Transverse colon (tissue), 4 donors: ENCODE data around the gene GALNT11. TPM values are rescaled to one million over a fixed set of nuclear protein-coding genes. Genes with fewer than 3 reads are reported as not detected.

Experiments used
- DNase-seq: peaks from one replicate; pipeline ENCODE4 v3.0.0-alpha.2; 2019
- H3K27ac ChIP-seq, 4 donors: fragments of 200-600 bp; sonication (generic); 2 replicates each; pipeline ENCODE4 v1.5.1; 2016 to 2018; ENCODE audit warnings: inconsistent platforms in 4 of 4
- H3K27me3 ChIP-seq: fragments of 200-600 bp; sonication (generic); 2 replicates; pipeline ENCODE4 v1.5.1; 2017; ENCODE audit warnings: inconsistent platforms
- H3K36me3 ChIP-seq, 4 donors: fragments of 200-600 bp; sonication (generic); 2 replicates each; pipeline ENCODE4 v1.5.1; 2017 to 2019; ENCODE audit warnings: inconsistent platforms in 4 of 4
- H3K4me1 ChIP-seq, 4 donors: fragments of 200-600 bp; sonication (generic); 2 replicates each; pipeline ENCODE4 v1.5.1; 2017 to 2020; ENCODE audit warnings: inconsistent platforms in 4 of 4
- H3K4me3 ChIP-seq, 4 donors: fragments of 200-600 bp; sonication (generic); 1 replicate in 1 of 4; 2 replicates in 3 of 4; pipeline versions ENCODE4 v1.5.1 to v1.6.1; 2017 to 2019; ENCODE audit warnings: inconsistent platforms in 4 of 4
- H3K9me3 ChIP-seq, 2 donors: fragments of 200-600 bp; sonication (generic); 2 replicates each; pipeline ENCODE4 v1.5.1; 2017 to 2019; ENCODE audit warnings: inconsistent platforms in 2 of 2
- EP300 ChIP-seq: sonication (generic); formaldehyde crosslinking; IDR thresholded peaks from one replicate; pipeline ENCODE4 v1.6.1; 2017; ENCODE audit warnings: antibody characterized with exemption, low read depth
- POLR2A ChIP-seq: fragments of 450-650 bp; IDR thresholded peaks from one replicate; pipeline ENCODE4 v1.6.1; 2016; ENCODE audit warnings: antibody characterized with exemption, mild to moderate bottlenecking, moderate library complexity
- POLR2AphosphoS5 ChIP-seq, 3 donors: sonication (generic); formaldehyde crosslinking; IDR thresholded peaks; one replicate each; pipeline ENCODE4 v1.6.1; 2016; ENCODE audit warnings: antibody characterized with exemption in 3 of 3
- WGBS, 2 donors: methylation state at CpG; one replicate each; pipeline ENCODE4 v1.1.5; 2018; ENCODE audit warnings: low coverage in 1 of 2; 5-methylcytosine and 5-hydroxymethylcytosine counted together
- in situ Hi-C, 4 donors: fragments of 200-750 bp; cut with MboI; loops; one replicate each; pipeline versions ENCODE4 v1.15.0 to v1.15.1; 2017; ENCODE audit warnings: low sequenced_read_pairs in 3 of 4, low pct_ligation_motif_present in 1 of 4, low pct_unique_long_range_greater_than_20kb in 1 of 4
- intact Hi-C: fragments of 100-400 bp; cut with DNase I; formaldehyde crosslinking; loops from one replicate; pipeline ENCODE4 v1.15.1; 2023; ENCODE audit warnings: low total_unique reads
- total RNA-seq, 4 donors: library from RNA; depleted of rRNA; stranded (reverse); fragments of >200 nt; gene quantifications; one replicate each; pipeline ENCODE4 v1.1.0, GENCODE V29; 2016
- TF ChIP-seq, protein P1 (sequence below), 5 experiments: fragments of 200-600 bp in 3 of 5; fragments of 450-650 bp in 2 of 5; sonication (generic) in 3 of 5; IDR thresholded peaks; 1 replicate in 2 of 5; 2 replicates in 3 of 5; pipeline ENCODE4 v1.5.1; 2016 to 2017; ENCODE audit warnings: antibody characterized with exemption in 5 of 5, inconsistent platforms in 3 of 5, mild to moderate bottlenecking in 2 of 5, moderate library complexity in 1 of 5

GALNT11 gene
- total RNA-seq, 4 donors from 2014 or later = 14.7 to 36.2 (median 24.0) TPM

DNA sequence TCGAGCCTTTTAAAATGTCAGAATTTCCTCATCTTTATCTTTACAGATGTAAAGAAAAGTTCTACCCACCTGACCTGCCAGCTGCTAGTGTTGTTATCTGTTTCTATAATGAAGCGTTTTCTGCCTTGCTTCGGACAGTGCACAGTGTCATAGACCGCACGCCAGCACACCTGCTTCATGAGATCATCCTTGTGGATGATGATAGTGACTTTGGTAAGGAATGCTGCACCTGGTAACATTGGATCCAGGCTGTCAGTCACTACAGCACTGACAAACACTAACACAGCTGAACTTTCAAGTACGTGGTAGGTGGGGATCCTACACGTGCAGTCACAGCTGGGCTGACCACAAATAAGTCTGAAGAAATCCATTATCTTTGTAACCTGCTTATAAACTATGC is 77.6 kb downstream of the GALNT11 start:
- DNase-seq = no peak
- in situ Hi-C loops = no loop called here
- no peak overlapping the region for H3K4me3 ChIP-seq
- WGBS, 2 donors = 70 to 90% methylated on average over 1 to 7 of the region's 7 CpGs
- H3K9me3 ChIP-seq = no peaks in the 10 kb centered on the region
- no peaks in the 10 kb centered on the region for H3K4me1 ChIP-seq
- H3K27ac ChIP-seq = no peak overlapping the region
- TF ChIP-seq EP300 = no peak
- no peak for TF ChIP-seq POLR2AphosphoS5 (IDR thresholded peaks at IDR 0.05)
- no peak for TF ChIP-seq POLR2A
- TF ChIP-seq, protein P1, sequence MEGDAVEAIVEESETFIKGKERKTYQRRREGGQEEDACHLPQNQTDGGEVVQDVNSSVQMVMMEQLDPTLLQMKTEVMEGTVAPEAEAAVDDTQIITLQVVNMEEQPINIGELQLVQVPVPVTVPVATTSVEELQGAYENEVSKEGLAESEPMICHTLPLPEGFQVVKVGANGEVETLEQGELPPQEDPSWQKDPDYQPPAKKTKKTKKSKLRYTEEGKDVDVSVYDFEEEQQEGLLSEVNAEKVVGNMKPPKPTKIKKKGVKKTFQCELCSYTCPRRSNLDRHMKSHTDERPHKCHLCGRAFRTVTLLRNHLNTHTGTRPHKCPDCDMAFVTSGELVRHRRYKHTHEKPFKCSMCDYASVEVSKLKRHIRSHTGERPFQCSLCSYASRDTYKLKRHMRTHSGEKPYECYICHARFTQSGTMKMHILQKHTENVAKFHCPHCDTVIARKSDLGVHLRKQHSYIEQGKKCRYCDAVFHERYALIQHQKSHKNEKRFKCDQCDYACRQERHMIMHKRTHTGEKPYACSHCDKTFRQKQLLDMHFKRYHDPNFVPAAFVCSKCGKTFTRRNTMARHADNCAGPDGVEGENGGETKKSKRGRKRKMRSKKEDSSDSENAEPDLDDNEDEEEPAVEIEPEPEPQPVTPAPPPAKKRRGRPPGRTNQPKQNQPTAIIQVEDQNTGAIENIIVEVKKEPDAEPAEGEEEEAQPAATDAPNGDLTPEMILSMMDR (IDR thresholded peaks at IDR 0.05) = no peak
- intact Hi-C loops = no loop called here
- no peaks in the 10 kb centered on the region for H3K27me3 ChIP-seq
- H3K36me3 ChIP-seq = peaks cover 0 to 12% (median 0%) of the 10 kb centered on the region in 4 donors

DNA sequence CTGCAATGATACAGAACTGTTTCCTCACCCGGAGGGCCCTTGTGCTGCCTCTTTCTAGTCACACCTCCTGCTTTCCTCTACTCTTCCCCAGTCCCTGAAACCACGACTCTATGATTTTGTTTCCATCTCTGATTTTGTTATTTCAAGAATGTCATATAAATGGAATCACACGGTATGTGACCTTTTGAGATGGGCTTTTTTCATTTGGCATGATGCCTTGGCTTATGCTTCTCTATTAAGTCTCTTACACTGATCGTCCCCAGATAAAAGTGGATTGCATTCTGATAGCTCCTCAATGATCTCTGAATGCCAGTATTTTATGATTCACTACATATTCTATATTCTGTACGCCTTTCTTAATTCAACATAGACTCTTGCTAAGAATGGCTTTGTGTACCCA is 78.2 kb downstream of the GALNT11 start:
- H3K9me3 ChIP-seq = no peaks in the 10 kb centered on the region
- no peak overlapping the region for H3K4me3 ChIP-seq
- no peak for DNase-seq
- 53 to 79% methylated on average over 5 of the region's 5 CpGs for WGBS, 2 donors
- H3K27ac ChIP-seq = no peak overlapping the region
- TF ChIP-seq POLR2AphosphoS5 (IDR thresholded peaks at IDR 0.05) (no peak), EP300 (no peak), POLR2A (no peak)
- TF ChIP-seq, protein P1 (IDR thresholded peaks at IDR 0.05) = no peak
- no peaks in the 10 kb centered on the region for H3K4me1 ChIP-seq
- intact Hi-C loops = no loop called here
- H3K27me3 ChIP-seq = no peaks in the 10 kb centered on the region
- in situ Hi-C loops = no loop called here
- peaks cover 0 to 12% (median 0%) of the 10 kb centered on the region in 4 donors for H3K36me3 ChIP-seq

DNA sequence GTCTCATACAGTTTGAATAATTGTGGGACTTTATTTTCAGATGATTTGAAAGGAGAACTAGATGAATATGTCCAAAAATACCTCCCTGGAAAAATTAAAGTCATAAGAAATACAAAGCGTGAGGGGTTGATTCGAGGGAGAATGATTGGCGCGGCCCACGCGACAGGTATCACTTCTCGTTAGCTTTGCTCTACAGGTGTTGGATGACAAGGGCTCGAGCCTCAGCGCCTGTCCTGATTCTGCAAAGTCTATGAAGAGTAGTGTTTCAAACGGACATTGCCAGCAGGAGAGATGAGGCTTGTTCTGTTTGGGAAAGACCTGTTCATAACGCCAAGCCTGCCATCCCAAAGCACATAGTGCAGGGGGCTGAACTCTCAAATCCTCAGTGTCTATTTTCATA is 79.7 kb downstream of the GALNT11 start:
- Histone ChIP-seq H3K36me3 (peaks cover 0 to 12% (median 0%) of the 10 kb centered on the region in 4 donors), H3K27me3 (no peaks in the 10 kb centered on the region), H3K9me3 (no peaks in the 10 kb centered on the region), H3K4me1 (no peaks in the 10 kb centered on the region), H3K27ac (no peak overlapping the region), H3K4me3 (no peak overlapping the region)
- in situ Hi-C loops = no loop called here
- no peak for TF ChIP-seq POLR2AphosphoS5 (IDR thresholded peaks at IDR 0.05)
- no peak for DNase-seq
- 93% methylated on average over 11 of the region's 11 CpGs; no CpG with 5 or more reads in 1 of the 2 donors for WGBS, 2 donors
- intact Hi-C loops = no loop called here

DNA sequence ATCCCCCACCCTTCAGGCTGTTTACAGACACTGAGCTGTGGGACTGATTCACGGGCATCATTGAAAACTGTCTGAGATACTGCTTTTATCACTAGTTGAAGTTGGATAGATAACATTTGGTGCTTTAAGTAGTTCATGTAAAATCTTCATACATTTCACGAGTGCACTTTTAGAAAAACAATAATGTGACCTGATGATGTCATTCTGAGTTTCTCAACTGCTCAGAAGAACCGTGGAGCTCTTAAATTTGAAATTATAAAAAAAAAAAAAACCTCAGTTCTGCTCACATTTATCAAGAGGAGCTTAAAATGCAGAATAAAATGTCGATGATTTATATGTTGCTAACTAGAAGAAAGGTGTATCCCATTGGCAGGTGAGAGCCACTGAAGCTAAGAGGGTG is 81.5 kb downstream of the GALNT11 start:
- in situ Hi-C loops (no loop called here), intact Hi-C loops (no loop called here)
- no peak for TF ChIP-seq POLR2AphosphoS5 (IDR thresholded peaks at IDR 0.05)
- no peak for TF ChIP-seq EP300
- TF ChIP-seq POLR2A = no peak
- TF ChIP-seq, protein P1 (IDR thresholded peaks at IDR 0.05) = no peak
- WGBS, 2 donors = 79 to 80% methylated on average over 3 to 4 of the region's 4 CpGs
- Histone ChIP-seq H3K4me1 (no peaks in the 10 kb centered on the region), H3K27me3 (no peaks in the 10 kb centered on the region), H3K9me3 (no peaks in the 10 kb centered on the region), H3K27ac (no peak overlapping the region), H3K36me3 (peaks cover 0 to 12% (median 0%) of the 10 kb centered on the region in 4 donors), H3K4me3 (no peak overlapping the region)
- no peak for DNase-seq

DNA sequence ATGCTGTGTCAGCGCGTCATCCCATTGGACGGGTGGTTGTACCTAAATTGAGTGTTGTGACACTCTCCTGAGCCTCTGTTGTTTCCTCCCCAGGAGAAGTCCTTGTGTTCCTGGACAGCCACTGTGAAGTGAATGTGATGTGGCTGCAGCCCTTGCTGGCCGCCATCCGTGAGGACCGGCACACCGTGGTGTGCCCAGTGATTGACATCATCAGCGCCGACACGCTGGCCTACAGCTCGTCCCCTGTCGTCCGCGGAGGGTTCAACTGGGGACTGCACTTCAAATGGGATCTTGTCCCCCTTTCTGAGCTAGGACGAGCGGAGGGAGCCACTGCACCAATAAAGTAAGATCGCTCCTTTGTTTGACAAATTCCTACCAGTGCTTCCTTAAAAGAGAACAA is 82.5 kb downstream of the GALNT11 start:
- H3K36me3 ChIP-seq = peaks cover 0 to 12% (median 0%) of the 10 kb centered on the region in 4 donors
- no peak overlapping the region for H3K4me3 ChIP-seq
- WGBS, 2 donors = 67 to 97% methylated on average over 1 to 17 of the region's 17 CpGs
- H3K9me3 ChIP-seq = no peaks in the 10 kb centered on the region
- no peak for DNase-seq
- no peaks in the 10 kb centered on the region for H3K4me1 ChIP-seq
- H3K27ac ChIP-seq = no peak overlapping the region
- in situ Hi-C loops = no loop called here
- TF ChIP-seq EP300 (no peak), POLR2AphosphoS5 (IDR thresholded peaks at IDR 0.05) (no peak), POLR2A (no peak)
- TF ChIP-seq, protein P1 (IDR thresholded peaks at IDR 0.05) = no peak
- intact Hi-C loops = no loop called here
- H3K27me3 ChIP-seq = no peaks in the 10 kb centered on the region
